Parathyroid adenoma (tissue), 2 donors: ENCODE measurements around the gene CAMK2B.

Source experiments
- H2AFZ ChIP-seq: fragments of 300-600 bp; sonication (generic); one replicate; pipeline ENCODE4 v1.7.0; 2017; ENCODE audit warnings: antibody characterized with exemption, mild to moderate bottlenecking
- H3K27ac ChIP-seq: fragments of 300-600 bp; sonication (generic); one replicate; pipeline ENCODE4 v1.7.0; 2017
- H3K27me3 ChIP-seq: fragments of 300-600 bp; sonication (generic); one replicate; pipeline ENCODE4 v1.7.0; 2017; ENCODE audit warnings: low read length; ENCODE audit not compliant: control insufficient read depth, insufficient read depth
- H3K36me3 ChIP-seq: fragments of 300-600 bp; sonication (generic); one replicate; pipeline ENCODE4 v1.7.0; 2017; ENCODE audit warnings: low read length; ENCODE audit not compliant: control insufficient read depth, insufficient read depth
- H3K4me1 ChIP-seq: fragments of 300-600 bp; sonication (generic); one replicate; pipeline ENCODE4 v1.7.0; 2017; ENCODE audit warnings: control low read depth
- H3K4me2 ChIP-seq: fragments of 300-600 bp; sonication (generic); one replicate; pipeline ENCODE4 v1.7.0; 2017; ENCODE audit warnings: low read length
- H3K4me3 ChIP-seq: fragments of 300-600 bp; sonication (generic); one replicate; pipeline ENCODE4 v1.7.0; 2017; ENCODE audit warnings: low read depth, low read length
- H3K79me2 ChIP-seq: fragments of 300-600 bp; sonication (generic); one replicate; pipeline ENCODE4 v1.7.0; 2017; ENCODE audit warnings: control low read depth
- H3K9ac ChIP-seq: fragments of 300-600 bp; sonication (generic); one replicate; pipeline ENCODE4 v1.7.0; 2017; ENCODE audit warnings: mild to moderate bottlenecking
- H3K9me3 ChIP-seq: fragments of 300-600 bp; sonication (generic); one replicate; pipeline ENCODE4 v1.7.0; 2017; ENCODE audit warnings: low read length; ENCODE audit not compliant: control insufficient read depth
- TF ChIP-seq, protein P1 (sequence below): fragments of 300-600 bp; sonication (generic); IDR thresholded peaks from one replicate; pipeline ENCODE4 v1.7.0; 2017; ENCODE audit warnings: antibody characterized with exemption, mild to moderate bottlenecking
- donor health status: primary hyperparathyroidism.

CAMK2B gene

DNA sequence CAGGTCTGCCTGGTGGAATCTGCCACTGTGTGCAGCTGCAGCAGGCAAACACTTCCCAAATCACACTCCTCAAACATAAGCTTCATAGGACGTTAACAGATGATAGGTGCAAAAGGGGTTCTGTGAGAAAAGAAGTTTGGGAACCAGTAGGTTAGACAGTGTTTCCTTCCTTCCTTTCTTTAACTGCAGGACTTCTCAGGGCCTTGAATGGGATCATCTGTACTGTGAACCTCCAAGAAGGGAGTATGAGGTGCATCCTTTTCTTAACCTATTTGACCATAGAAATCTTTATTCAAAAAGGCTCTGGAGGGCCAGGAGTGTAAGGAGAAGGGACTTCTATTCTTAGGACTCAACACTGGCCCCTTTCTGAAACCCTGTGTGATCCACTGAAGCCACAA is 33.0 kb downstream of the CAMK2B start:
- Histone ChIP-seq H3K4me2 (no peak overlapping the region), H3K36me3 (no peaks in the 10 kb centered on the region), H3K9ac (no peak overlapping the region), H3K9me3 (no peaks in the 10 kb centered on the region), H3K27me3 (no peaks in the 10 kb centered on the region), H3K4me1 (no peaks in the 10 kb centered on the region), H3K4me3 (no peak overlapping the region), H2AFZ (no peak overlapping the region), H3K79me2 (peaks cover 46% of the 10 kb centered on the region), H3K27ac (no peak overlapping the region)
- TF ChIP-seq, protein P1, sequence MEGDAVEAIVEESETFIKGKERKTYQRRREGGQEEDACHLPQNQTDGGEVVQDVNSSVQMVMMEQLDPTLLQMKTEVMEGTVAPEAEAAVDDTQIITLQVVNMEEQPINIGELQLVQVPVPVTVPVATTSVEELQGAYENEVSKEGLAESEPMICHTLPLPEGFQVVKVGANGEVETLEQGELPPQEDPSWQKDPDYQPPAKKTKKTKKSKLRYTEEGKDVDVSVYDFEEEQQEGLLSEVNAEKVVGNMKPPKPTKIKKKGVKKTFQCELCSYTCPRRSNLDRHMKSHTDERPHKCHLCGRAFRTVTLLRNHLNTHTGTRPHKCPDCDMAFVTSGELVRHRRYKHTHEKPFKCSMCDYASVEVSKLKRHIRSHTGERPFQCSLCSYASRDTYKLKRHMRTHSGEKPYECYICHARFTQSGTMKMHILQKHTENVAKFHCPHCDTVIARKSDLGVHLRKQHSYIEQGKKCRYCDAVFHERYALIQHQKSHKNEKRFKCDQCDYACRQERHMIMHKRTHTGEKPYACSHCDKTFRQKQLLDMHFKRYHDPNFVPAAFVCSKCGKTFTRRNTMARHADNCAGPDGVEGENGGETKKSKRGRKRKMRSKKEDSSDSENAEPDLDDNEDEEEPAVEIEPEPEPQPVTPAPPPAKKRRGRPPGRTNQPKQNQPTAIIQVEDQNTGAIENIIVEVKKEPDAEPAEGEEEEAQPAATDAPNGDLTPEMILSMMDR: no peak

DNA sequence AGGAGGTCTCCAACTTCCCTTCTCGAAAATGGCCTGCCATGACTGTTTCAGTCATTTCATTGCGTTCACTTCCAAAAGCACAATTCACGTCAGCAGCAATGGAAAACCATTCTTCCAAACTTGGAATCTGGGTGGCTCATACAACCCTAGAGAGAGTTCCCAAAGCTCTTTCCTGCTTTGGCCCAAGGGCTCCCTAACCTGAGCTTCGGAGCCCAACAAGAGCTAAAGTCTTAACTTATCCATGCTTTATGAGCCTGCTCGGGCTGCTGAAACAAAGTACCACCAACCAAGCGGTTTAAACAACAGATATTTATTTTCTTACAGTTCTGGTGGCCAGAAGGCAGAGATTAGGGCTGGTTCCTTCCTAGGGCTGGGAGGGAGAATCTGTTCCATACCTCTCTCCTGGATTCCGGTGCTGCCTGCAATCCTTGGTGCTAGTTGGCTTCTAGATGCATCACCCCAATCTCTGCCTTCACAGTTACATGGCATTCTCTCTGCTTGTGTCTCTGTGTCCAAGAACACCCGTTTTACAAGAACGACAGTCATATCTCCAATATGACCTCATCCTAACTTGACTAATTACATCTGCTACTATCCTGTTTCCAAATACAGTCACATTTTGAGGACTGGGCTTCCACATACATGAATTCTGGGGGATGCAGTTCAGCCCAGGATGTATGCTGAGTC is 33.5 kb downstream of the CAMK2B start:
- Histone ChIP-seq H3K9me3 (no peaks in the 10 kb centered on the region), H3K79me2 (peaks cover 43% of the 10 kb centered on the region), H3K4me3 (no peak overlapping the region), H3K4me1 (no peaks in the 10 kb centered on the region), H3K27ac (no peak overlapping the region), H3K27me3 (no peaks in the 10 kb centered on the region), H3K9ac (no peak overlapping the region), H3K4me2 (no peak overlapping the region), H2AFZ (no peak overlapping the region), H3K36me3 (no peaks in the 10 kb centered on the region)
- TF ChIP-seq, protein P1: no peak

DNA sequence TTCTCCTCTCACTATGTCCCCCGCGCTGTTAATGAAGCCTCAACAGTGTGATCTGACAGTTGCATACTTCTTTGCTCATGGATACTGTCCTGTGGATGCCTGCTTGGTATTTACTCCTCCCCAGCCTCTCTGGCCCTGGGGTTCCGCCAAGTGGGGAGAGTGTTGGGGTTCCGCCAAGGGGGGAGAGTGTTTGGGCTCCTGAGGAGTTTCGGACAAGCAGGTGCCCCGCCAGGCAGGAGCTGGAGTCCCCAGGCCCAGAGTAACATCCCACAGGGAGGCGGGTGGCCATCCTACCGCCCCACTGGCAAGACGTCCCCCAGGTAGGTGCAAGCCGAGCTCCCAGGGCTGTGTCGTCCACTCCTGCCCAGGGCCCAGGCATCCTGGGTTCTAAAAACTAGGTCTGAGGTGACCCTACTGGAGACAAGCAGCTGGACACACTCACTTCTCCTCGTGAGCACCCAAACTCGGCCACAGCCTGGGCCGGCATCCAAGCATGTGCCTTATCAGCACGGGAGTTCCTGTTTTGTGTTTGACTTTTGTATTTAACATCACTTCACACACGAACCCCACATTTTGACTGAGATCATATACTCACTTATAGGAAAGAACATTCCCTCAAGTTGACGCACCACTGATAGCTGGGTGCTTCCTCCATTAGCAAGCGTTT is 34.2 kb downstream of the CAMK2B start:
- Histone ChIP-seq H3K79me2 (peaks cover 39% of the 10 kb centered on the region), H3K27me3 (no peaks in the 10 kb centered on the region), H3K9ac (no peak overlapping the region), H2AFZ (no peak overlapping the region), H3K27ac (no peak overlapping the region), H3K4me1 (no peaks in the 10 kb centered on the region), H3K36me3 (no peaks in the 10 kb centered on the region), H3K4me3 (no peak overlapping the region), H3K9me3 (no peaks in the 10 kb centered on the region), H3K4me2 (no peak overlapping the region)
- TF ChIP-seq, protein P1: no peak

DNA sequence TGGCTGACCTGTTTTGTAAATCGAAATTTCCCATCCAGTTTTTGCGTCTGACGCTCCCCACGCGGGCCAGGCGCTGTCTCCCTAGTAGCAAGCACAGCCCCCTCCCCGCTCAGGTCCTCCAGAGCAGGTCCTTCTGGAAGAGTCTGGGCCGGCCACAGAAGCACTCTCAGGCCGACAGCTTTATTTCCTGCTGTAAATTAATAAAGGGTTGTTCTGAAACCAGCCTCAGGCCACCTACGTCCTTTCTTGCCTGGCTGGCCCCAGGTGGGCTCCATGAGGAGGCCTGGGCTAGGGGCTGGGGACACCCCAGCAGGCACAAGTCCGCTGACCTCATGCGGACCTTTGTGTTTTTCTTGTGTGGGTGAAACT is 35.2 kb downstream of the CAMK2B start:
- peaks cover 36% of the 10 kb centered on the region for H3K79me2 ChIP-seq
- no peak overlapping the region for H3K4me2 ChIP-seq
- H3K27ac ChIP-seq: no peak overlapping the region
- no peaks in the 10 kb centered on the region for H3K27me3 ChIP-seq
- no peak overlapping the region for H3K4me3 ChIP-seq
- no peak overlapping the region for H2AFZ ChIP-seq
- TF ChIP-seq, protein P1: no peak
- H3K36me3 ChIP-seq: no peaks in the 10 kb centered on the region
- no peak overlapping the region for H3K9ac ChIP-seq
- H3K4me1 ChIP-seq: no peaks in the 10 kb centered on the region
- no peaks in the 10 kb centered on the region for H3K9me3 ChIP-seq
